Body of pancreas (tissue), 4 donors: ENCODE measurements around the gene SRBD1.

Experiments used
- CTCF ChIP-seq, 7 experiments: fragments of 450-650 bp in 4 of 7; fragments of 200-600 bp in 3 of 7; sonication (generic) in 3 of 7; IDR thresholded peaks; one replicate each; pipeline ENCODE4 v1.5.1; 2016 to 2019; ENCODE audit warnings: antibody characterized with exemption in 7 of 7
- POLR2A ChIP-seq, 3 donors: fragments of 450-650 bp; IDR thresholded peaks; one replicate each; pipeline ENCODE4 v1.6.1; 2016; ENCODE audit warnings: antibody characterized with exemption in 3 of 3, mild to moderate bottlenecking in 2 of 3

GRCh38 chr2:45631319-45631718 is 20.3 kb upstream of the SRBD1 start:
- TF ChIP-seq CTCF (IDR thresholded peaks at IDR 0.05) (no peak), POLR2A (IDR thresholded peaks at IDR 0.05) (no peak)
